ENCODE measurements around the gene HRH1. TPM values are rescaled to one million over a fixed set of nuclear protein-coding genes. Genes with fewer than 3 reads are reported as not detected.

The HRH1 gene
- total RNA-seq, 2 donors from 2014 or later = 17.7 to 48.3 TPM

DNA sequence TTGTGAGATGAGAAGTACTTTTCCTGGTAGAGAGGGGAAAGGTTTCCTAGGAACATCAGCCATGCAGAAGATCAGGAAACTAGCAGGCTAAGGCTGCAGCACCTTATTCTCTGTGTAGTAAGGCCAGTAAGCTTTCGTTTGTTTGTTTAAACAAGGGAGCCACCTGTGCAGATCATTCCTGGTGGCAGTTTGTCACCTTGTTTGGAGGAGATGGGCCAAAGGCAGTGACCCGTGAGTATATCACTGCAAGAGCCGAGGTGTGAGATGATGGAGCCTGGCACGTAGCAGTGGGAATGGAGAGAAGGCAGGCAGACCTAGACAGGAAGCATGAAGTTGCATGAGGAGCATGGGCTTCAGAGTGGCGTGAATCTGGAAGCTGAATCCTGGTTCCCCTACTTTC, 137.5 kb downstream of the HRH1 start:
- TF ChIP-seq, protein P1, sequence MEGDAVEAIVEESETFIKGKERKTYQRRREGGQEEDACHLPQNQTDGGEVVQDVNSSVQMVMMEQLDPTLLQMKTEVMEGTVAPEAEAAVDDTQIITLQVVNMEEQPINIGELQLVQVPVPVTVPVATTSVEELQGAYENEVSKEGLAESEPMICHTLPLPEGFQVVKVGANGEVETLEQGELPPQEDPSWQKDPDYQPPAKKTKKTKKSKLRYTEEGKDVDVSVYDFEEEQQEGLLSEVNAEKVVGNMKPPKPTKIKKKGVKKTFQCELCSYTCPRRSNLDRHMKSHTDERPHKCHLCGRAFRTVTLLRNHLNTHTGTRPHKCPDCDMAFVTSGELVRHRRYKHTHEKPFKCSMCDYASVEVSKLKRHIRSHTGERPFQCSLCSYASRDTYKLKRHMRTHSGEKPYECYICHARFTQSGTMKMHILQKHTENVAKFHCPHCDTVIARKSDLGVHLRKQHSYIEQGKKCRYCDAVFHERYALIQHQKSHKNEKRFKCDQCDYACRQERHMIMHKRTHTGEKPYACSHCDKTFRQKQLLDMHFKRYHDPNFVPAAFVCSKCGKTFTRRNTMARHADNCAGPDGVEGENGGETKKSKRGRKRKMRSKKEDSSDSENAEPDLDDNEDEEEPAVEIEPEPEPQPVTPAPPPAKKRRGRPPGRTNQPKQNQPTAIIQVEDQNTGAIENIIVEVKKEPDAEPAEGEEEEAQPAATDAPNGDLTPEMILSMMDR (IDR thresholded peaks at IDR 0.05) = no peak
- Histone ChIP-seq H3K9me3 (no peaks in the 10 kb centered on the region), H3K4me3 (no peak overlapping the region), H3K27ac (no peak overlapping the region), H3K27me3 (replicated peaks; ENCODE audit: insufficient read depth) (no peaks in the 10 kb centered on the region), H3K4me1 (ENCODE audit: control insufficient read depth in 1 of 2, low read depth in 2 of 2) (peaks cover 21 to 41% of the 10 kb centered on the region in 2 donors), H3K36me3 (no peaks in the 10 kb centered on the region)
- DNase-seq (ENCODE audit: low spot score) = no peak
- ATAC-seq (ENCODE audit: insufficient number of reproducible peaks, low FRiP score, low read depth) = no peak

DNA sequence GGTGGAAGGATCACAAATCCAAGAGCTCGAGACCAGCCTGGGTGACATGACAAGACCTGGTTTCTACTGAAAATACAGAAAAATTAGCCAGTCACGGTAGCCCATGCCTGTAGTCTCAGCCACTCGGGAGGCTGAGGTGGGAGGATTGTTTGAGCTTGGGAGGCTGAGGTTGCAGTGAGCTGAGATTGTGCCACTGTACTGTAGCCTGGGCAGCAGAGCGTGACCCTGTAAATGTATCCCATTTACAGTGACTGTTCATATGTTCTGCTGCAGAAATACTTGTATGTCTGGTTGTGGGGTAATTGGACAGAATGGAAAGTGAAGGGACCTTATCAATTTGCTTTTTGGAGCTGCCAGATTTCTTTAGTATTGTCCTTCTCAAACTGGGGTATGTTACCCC, 142.8 kb downstream of the HRH1 start:
- no peak for DNase-seq (ENCODE audit: low spot score)
- Histone ChIP-seq H3K4me1 (ENCODE audit: control insufficient read depth in 1 of 2, low read depth in 2 of 2) (no peaks in the 10 kb centered on the region), H3K27ac (no peak overlapping the region), H3K36me3 (peaks cover 13% of the 10 kb centered on the region), H3K4me3 (no peak overlapping the region), H3K27me3 (replicated peaks; ENCODE audit: insufficient read depth) (no peaks in the 10 kb centered on the region), H3K9me3 (no peaks in the 10 kb centered on the region)
- TF ChIP-seq, protein P1 (IDR thresholded peaks at IDR 0.05) = no peak
- ATAC-seq (ENCODE audit: insufficient number of reproducible peaks, low FRiP score, low read depth) = no peak

DNA sequence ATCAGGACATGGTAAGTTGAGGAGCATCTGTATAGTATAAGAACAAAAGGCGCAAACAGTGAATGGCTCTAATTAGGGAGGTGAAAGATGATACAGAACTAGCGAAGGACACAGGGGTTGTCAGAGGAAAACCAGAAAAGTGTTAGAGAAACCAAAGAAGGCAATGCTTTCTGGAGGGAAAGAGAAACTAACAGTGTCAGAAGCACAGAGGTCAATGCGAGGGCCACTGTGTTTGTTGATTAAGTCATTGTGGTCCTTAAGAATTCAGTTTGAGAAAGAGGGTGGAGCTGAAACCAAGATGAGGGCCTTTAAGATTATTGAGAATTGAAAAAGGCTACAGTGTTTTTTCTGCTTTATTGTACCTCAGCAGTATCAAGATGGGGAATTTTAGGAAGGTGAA, 146.7 kb downstream of the HRH1 start:
- Histone ChIP-seq H3K4me1 (ENCODE audit: control insufficient read depth in 1 of 2, low read depth in 2 of 2) (peaks cover 9 to 11% of the 10 kb centered on the region in 2 donors), H3K36me3 (peaks cover 13% of the 10 kb centered on the region), H3K27ac (no peak overlapping the region), H3K4me3 (no peak overlapping the region), H3K27me3 (replicated peaks; ENCODE audit: insufficient read depth) (no peaks in the 10 kb centered on the region), H3K9me3 (no peaks in the 10 kb centered on the region)
- DNase-seq (ENCODE audit: low spot score) (no peak), ATAC-seq (ENCODE audit: insufficient number of reproducible peaks, low FRiP score, low read depth) (no peak)
- TF ChIP-seq, protein P1 (IDR thresholded peaks at IDR 0.05) = no peak

DNA sequence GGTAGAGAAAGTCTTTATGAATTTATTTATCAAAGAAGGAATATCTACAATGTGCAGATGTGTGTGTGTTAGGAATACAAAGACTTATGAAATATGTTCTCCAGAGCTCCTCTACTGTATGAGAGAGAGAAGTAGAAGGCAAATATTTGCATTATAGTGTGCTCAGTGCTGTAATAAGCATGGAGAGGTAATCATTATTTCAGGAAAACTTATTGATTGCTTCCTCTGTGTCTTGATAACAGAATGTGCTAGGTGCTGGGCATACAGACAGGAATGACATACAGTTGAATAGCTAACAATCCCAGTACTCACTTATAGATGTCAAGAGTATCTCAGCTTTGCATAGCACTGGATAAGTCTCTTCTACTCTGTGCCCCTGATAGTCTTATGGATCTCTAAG, 148.2 kb downstream of the HRH1 start:
- TF ChIP-seq, protein P1 (IDR thresholded peaks at IDR 0.05) = no peak
- Histone ChIP-seq H3K36me3 (peaks cover 22% of the 10 kb centered on the region), H3K4me3 (no peak overlapping the region), H3K27ac (no peak overlapping the region), H3K9me3 (no peaks in the 10 kb centered on the region), H3K27me3 (replicated peaks; ENCODE audit: insufficient read depth) (no peaks in the 10 kb centered on the region), H3K4me1 (ENCODE audit: control insufficient read depth in 1 of 2, low read depth in 2 of 2) (peaks cover 9 to 22% of the 10 kb centered on the region in 2 donors)
- ATAC-seq (ENCODE audit: insufficient number of reproducible peaks, low FRiP score, low read depth) (no peak), DNase-seq (ENCODE audit: low spot score) (no peak)

DNA sequence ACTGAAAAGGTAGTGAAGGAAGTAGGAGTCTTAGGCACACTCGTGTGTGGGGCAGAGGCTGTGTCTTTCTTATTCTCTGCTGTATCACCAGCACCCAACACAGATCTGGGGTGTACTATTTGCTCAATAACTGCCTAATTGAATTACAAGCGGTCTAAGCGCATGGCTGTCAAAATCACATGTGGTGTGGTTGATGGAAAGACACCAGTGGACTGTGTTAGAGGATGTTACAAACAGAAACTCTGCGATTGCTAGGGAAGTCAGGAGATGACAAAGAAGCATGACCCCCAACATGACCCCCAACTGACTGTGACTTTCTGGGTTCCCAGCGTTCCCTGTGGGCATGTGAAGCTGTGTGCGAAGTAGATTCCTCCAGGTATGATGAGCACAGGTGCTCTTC, 149.9 kb downstream of the HRH1 start:
- peaks cover 29% of the 10 kb centered on the region for H3K36me3 ChIP-seq
- DNase-seq (ENCODE audit: low spot score) = no peak
- no peak overlapping the region for H3K27ac ChIP-seq
- no peaks in the 10 kb centered on the region for H3K9me3 ChIP-seq
- no peak overlapping the region for H3K4me3 ChIP-seq
- no peaks in the 10 kb centered on the region for H3K27me3 ChIP-seq (replicated peaks; ENCODE audit: insufficient read depth)
- ATAC-seq (ENCODE audit: insufficient number of reproducible peaks, low FRiP score, low read depth) = no peak
- TF ChIP-seq, protein P1 (IDR thresholded peaks at IDR 0.05) = no peak
- H3K4me1 ChIP-seq (ENCODE audit: control insufficient read depth in 1 of 2, low read depth in 2 of 2) = peaks cover 9 to 22% of the 10 kb centered on the region in 2 donors

Data from thoracic aorta (tissue), 2 donors.